Ishikawa (cell line): ENCODE measurements around the gene BMP7.

Source experiments
- CEBPB ChIP-seq: IDR thresholded peaks from 2 replicates; pipeline ENCODE4 v1.6.1; 2012
- EGR1 ChIP-seq: IDR thresholded peaks from 2 replicates; pipeline ENCODE4 v1.6.1; 2012
- EP300 ChIP-seq: IDR thresholded peaks from 2 replicates; pipeline ENCODE4 v1.6.1; 2012; ENCODE audit warnings: borderline replicate concordance
- MAX ChIP-seq: IDR thresholded peaks from 2 replicates; pipeline ENCODE4 v1.6.1; 2012
- NFIC ChIP-seq: IDR thresholded peaks from 2 replicates; pipeline ENCODE4 v1.6.1; 2012
- RAD21 ChIP-seq: IDR thresholded peaks from 2 replicates; pipeline ENCODE4 v1.6.1; 2012; ENCODE audit warnings: low read depth
- TAF1 ChIP-seq: IDR thresholded peaks from 2 replicates; pipeline ENCODE4 v1.6.1; 2012; ENCODE audit warnings: low read depth, mild to moderate bottlenecking
- TCF12 ChIP-seq: IDR thresholded peaks from 2 replicates; pipeline ENCODE4 v1.6.1; 2012; ENCODE audit warnings: low read depth
- TEAD4 ChIP-seq: IDR thresholded peaks from 2 replicates; pipeline ENCODE4 v1.6.1; 2012
- ZBTB7A ChIP-seq: IDR thresholded peaks from 2 replicates; pipeline ENCODE4 v1.6.1; 2012; ENCODE audit warnings: low read depth

GRCh38 chr20:57249073-57249472 lies 17.4 kb downstream of the BMP7 start:
- TF ChIP-seq CEBPB (no peak), RAD21 (no peak), EP300 (no peak), TCF12 (no peak), MAX (no peak), TAF1 (no peak), NFIC (no peak), EGR1 (no peak), ZBTB7A (no peak), TEAD4 (no peak)
